Mesendoderm (in vitro differentiated cells): ENCODE results near the gene ALKBH6.

Experiments
- DNase-seq: peaks from one replicate; pipeline ENCODE4 v3.0.0; 2013
- H2AK5ac ChIP-seq: 2 replicates; pipeline ENCODE4 v1.6.1; 2013; ENCODE audit warnings: low read length, inconsistent platforms
- H2BK120ac ChIP-seq: 2 replicates; pipeline ENCODE4 v1.6.1; 2013; ENCODE audit warnings: low read depth, mild to moderate bottlenecking, low read length, moderate library complexity, mixed read lengths
- H2BK15ac ChIP-seq: replicated peaks from 2 replicates; pipeline ENCODE4 v1.6.1; 2013; ENCODE audit warnings: low read depth, mild to moderate bottlenecking, moderate library complexity
- H2BK5ac ChIP-seq: 2 replicates; pipeline ENCODE4 v1.6.1; 2013; ENCODE audit warnings: low read length, inconsistent platforms
- H3K18ac ChIP-seq: 2 replicates; pipeline ENCODE4 v1.6.1; 2013; ENCODE audit warnings: mild to moderate bottlenecking, low read length, mixed read lengths
- H3K23ac ChIP-seq: one replicate; pipeline ENCODE4 v1.6.1; 2013; ENCODE audit warnings: low read length
- H3K27ac ChIP-seq: 2 replicates; pipeline ENCODE4 v1.5.1; 2013; ENCODE audit warnings: low read depth, mild to moderate bottlenecking, inconsistent platforms, low read length, moderate library complexity
- H3K27me3 ChIP-seq: 2 replicates; pipeline ENCODE4 v1.6.1; 2013; ENCODE audit warnings: low read length, control low read depth, mild to moderate bottlenecking, inconsistent platforms; ENCODE audit not compliant: insufficient read depth, poor library complexity
- H3K36me3 ChIP-seq: 2 replicates; pipeline ENCODE4 v1.6.1; 2013; ENCODE audit warnings: low read length, inconsistent platforms; ENCODE audit not compliant: control insufficient read depth, insufficient read depth
- H3K4ac ChIP-seq: one replicate; pipeline ENCODE4 v1.6.1; 2013; ENCODE audit warnings: low read depth, mild to moderate bottlenecking, low read length, moderate library complexity
- H3K4me1 ChIP-seq: 2 replicates; pipeline ENCODE4 v1.6.1; 2013; ENCODE audit warnings: low read depth, low read length, inconsistent platforms; ENCODE audit not compliant: control insufficient read depth
- H3K4me2 ChIP-seq: 2 replicates; pipeline ENCODE4 v1.6.1; 2013; ENCODE audit warnings: low read length
- H3K4me3 ChIP-seq: 2 replicates; pipeline ENCODE4 v1.5.1; 2013; ENCODE audit warnings: mild to moderate bottlenecking, low read length
- H3K56ac ChIP-seq: one replicate; pipeline ENCODE4 v1.6.1; 2013; ENCODE audit warnings: low read length
- H3K79me1 ChIP-seq: 2 replicates; pipeline ENCODE4 v1.6.1; 2013; ENCODE audit warnings: low read length, inconsistent platforms
- H3K79me2 ChIP-seq: 2 replicates; pipeline ENCODE4 v1.6.1; 2013; ENCODE audit warnings: mild to moderate bottlenecking, low read length; ENCODE audit not compliant: control insufficient read depth, insufficient read depth
- H3K9ac ChIP-seq: 2 replicates; pipeline ENCODE4 v1.6.1; 2013; ENCODE audit warnings: low read length, inconsistent platforms
- H4K5ac ChIP-seq: one replicate; pipeline ENCODE4 v1.6.1; 2013; ENCODE audit warnings: low read length
- H4K8ac ChIP-seq: one replicate; pipeline ENCODE4 v1.6.1; 2013; ENCODE audit warnings: low read depth, mild to moderate bottlenecking, control low read depth, low read length, moderate library complexity
- whole genome bisulfite sequencing: extraction: QIAGEN DNeasy Blood & Tissue Kit; methylation state at CpG from one replicate; pipeline ENCODE4 v1.1.7; 2013; ENCODE audit warnings: low lambda C conversion rate, missing lambda C conversion rate; ENCODE audit not compliant: insufficient coverage; ENCODE audit errors: extremely low coverage; 5-methylcytosine and 5-hydroxymethylcytosine counted together

ALKBH6 gene

DNA sequence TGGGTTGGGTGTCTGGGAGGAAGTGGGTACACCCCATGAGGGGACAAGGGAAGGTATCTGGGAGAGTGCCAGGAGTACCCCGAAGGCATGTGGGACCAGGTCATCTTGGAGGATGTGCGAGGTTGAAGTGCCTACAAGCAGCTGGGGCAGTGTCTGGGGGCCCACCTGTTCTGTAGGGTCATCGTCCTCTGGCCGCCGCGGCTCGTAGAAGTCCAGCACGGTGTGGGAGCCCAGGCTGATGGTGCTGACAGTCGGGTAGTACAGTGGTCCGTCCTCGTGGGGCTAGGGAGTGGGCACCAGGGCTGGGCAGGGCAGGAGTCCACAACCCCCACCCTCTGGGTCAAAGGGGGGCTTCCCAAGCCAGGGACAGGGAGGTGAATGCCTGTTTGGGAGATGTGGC lies 3.6 kb downstream of the ALKBH6 start:
- Histone ChIP-seq H3K79me2 (peaks cover 5% of the 10 kb centered on the region), H3K18ac (no peak overlapping the region), H3K27me3 (no peaks in the 10 kb centered on the region), H2BK5ac (no peak overlapping the region), H3K9ac (no peak overlapping the region), H3K4me1 (peaks cover 3% of the 10 kb centered on the region), H4K8ac (no peak overlapping the region), H3K4ac (no peak overlapping the region), H3K56ac (no peak overlapping the region), H3K27ac (no peak overlapping the region), H2AK5ac (no peak overlapping the region), H2BK15ac (no peak overlapping the region), H3K36me3 (no peaks in the 10 kb centered on the region), H3K4me2 (no peak overlapping the region), H3K79me1 (peaks cover 14% of the 10 kb centered on the region), H3K23ac (no peak overlapping the region), H2BK120ac (no peak overlapping the region), H3K4me3 (no peak overlapping the region), H4K5ac (no peak overlapping the region)
- no peak for DNase-seq
- WGBS: no CpG with 5 or more reads among the region's 11 CpGs

DNA sequence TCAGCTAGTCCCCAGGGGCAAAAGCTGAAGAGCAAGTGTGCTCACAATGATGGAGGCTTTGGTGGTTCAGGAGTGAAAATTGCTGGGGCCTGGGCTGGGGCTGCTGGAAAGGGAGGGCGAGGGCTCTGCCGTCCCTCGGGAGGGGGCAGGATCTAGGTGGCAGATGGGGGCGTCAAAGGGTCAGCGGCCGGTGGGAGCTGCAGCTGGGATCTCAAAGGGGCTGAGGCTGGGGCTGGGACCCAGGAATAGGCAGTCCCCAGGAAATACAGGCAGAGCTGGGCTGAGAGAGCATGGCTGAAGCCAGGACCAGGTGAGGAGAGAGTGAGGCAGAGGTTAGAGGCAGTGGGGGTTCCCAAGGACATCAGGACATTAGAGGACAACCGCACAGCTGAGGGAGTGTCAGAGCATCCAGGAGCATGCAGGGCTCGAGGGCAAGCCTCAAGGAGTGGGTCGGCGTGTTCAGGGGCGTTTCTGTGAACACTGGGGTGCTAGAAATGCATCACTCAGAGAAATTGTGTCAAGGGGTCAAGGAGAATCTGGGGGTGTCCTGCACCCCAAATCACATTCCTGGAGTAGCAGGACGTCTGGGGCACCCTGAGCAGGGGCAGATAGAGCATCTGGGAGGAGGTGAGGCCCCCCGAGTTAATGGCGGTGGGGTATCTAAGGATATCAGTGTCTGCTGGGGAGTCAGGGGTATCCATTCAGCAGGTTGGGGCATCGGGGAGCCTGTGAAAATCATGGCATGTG lies 4.2 kb downstream of the ALKBH6 start:
- peak overlapping the region; percentile 89 for H3K56ac ChIP-seq
- no peaks in the 10 kb centered on the region for H3K27me3 ChIP-seq
- no peak overlapping the region for H2BK120ac ChIP-seq
- H3K79me2 ChIP-seq: peaks cover 5% of the 10 kb centered on the region
- no peak overlapping the region for H2BK5ac ChIP-seq
- peak overlapping the region; percentile 58 for H3K4me2 ChIP-seq
- DNase-seq: no peak
- no peak overlapping the region for H3K27ac ChIP-seq
- no peak overlapping the region for H3K23ac ChIP-seq
- no peak overlapping the region for H3K4ac ChIP-seq
- H3K4me1 ChIP-seq: peaks cover 3% of the 10 kb centered on the region
- H4K8ac ChIP-seq: no peak overlapping the region
- H3K79me1 ChIP-seq: peaks cover 12% of the 10 kb centered on the region
- no peak overlapping the region for H3K18ac ChIP-seq
- H2BK15ac ChIP-seq: no peak overlapping the region
- no peaks in the 10 kb centered on the region for H3K36me3 ChIP-seq
- peak overlapping the region; percentile 72 for H3K9ac ChIP-seq
- H3K4me3 ChIP-seq: no peak overlapping the region
- WGBS: no CpG with 5 or more reads among the region's 15 CpGs
- H4K5ac ChIP-seq: no peak overlapping the region
- H2AK5ac ChIP-seq: peak overlapping the region; percentile 3

- H2BK120ac ChIP-seq: no peak overlapping the region
- H3K27me3 ChIP-seq: no peaks in the 10 kb centered on the region
- H3K4me2 ChIP-seq: peak overlapping the region; percentile 58
- peak overlapping the region; percentile 35 for H3K23ac ChIP-seq
- no peak overlapping the region for H2AK5ac ChIP-seq
- peaks cover 3% of the 10 kb centered on the region for H3K4me1 ChIP-seq
- peak overlapping the region; percentile 72 for H3K9ac ChIP-seq
- peak overlapping the region; percentile 41 for H3K4ac ChIP-seq
- no peak overlapping the region for H4K8ac ChIP-seq
- H3K18ac ChIP-seq: peak overlapping the region; percentile 35
- no CpG with 5 or more reads among the region's 50 CpGs for WGBS
- H3K79me2 ChIP-seq: peaks cover 5% of the 10 kb centered on the region
- DNase-seq: peak; percentile 58
- no peak overlapping the region for H3K27ac ChIP-seq
- H2BK15ac ChIP-seq: no peak overlapping the region
- H2BK5ac ChIP-seq: no peak overlapping the region
- peaks cover 12% of the 10 kb centered on the region for H3K79me1 ChIP-seq
- H3K4me3 ChIP-seq: peak overlapping the region; percentile 29
- H4K5ac ChIP-seq: no peak overlapping the region
- no peaks in the 10 kb centered on the region for H3K36me3 ChIP-seq
- peak overlapping the region; percentile 89 for H3K56ac ChIP-seq
These were observed 4.8 kb downstream of the ALKBH6 start for GRCh38 chr19:36009220-36009619.

GRCh38 chr19:36008336-36008978 lies 5.6 kb downstream of the ALKBH6 start, which contains the start of gene SYNE4:
Gene SYNE4 (minus strand): TSS chr19:36008813. CDS start chr19:36008681, 132 bp downstream.
- DNase-seq: peak; percentile 93
- Histone ChIP-seq H3K27ac (no peak within 1 kb of the TSS), H3K79me2 (peaks cover 5% of the 10 kb centered on the region)

GRCh38 chr19:36006955-36007354 lies 7.1 kb downstream of the ALKBH6 start:
- no peak overlapping the region for H4K8ac ChIP-seq
- H3K27ac ChIP-seq: no peak overlapping the region
- H2AK5ac ChIP-seq: no peak overlapping the region
- no peaks in the 10 kb centered on the region for H3K27me3 ChIP-seq
- no peak overlapping the region for H3K9ac ChIP-seq
- peaks cover 3% of the 10 kb centered on the region for H3K79me2 ChIP-seq
- H3K23ac ChIP-seq: no peak overlapping the region
- no peak overlapping the region for H3K4me3 ChIP-seq
- H3K4me1 ChIP-seq: no peaks in the 10 kb centered on the region
- DNase-seq: no peak
- no peak overlapping the region for H2BK5ac ChIP-seq
- H4K5ac ChIP-seq: no peak overlapping the region
- peaks cover 3% of the 10 kb centered on the region for H3K79me1 ChIP-seq
- no peak overlapping the region for H3K56ac ChIP-seq
- H3K18ac ChIP-seq: no peak overlapping the region
- H3K4ac ChIP-seq: no peak overlapping the region
- H2BK15ac ChIP-seq: no peak overlapping the region
- H3K36me3 ChIP-seq: no peaks in the 10 kb centered on the region
- WGBS: no CpG with 5 or more reads among the region's 5 CpGs
- no peak overlapping the region for H3K4me2 ChIP-seq
- H2BK120ac ChIP-seq: no peak overlapping the region

More at GRCh38 chr19:36008336-36008978, 5.6 kb downstream of the ALKBH6 start, which contains the start of gene SYNE4:
- H3K4me1 ChIP-seq: peaks cover 3% of the 10 kb centered on the region
- no CpG with 5 or more reads among the region's 19 CpGs for WGBS
- no peak within 1 kb of the TSS for H4K8ac ChIP-seq
- H2BK5ac ChIP-seq: peak within 1 kb of the TSS; percentile 77
- H3K23ac ChIP-seq: peak within 1 kb of the TSS; percentile 92
- peak within 1 kb of the TSS; percentile 29 for H3K4me3 ChIP-seq
- peak within 1 kb of the TSS; percentile 97 for H2AK5ac ChIP-seq
- H3K9ac ChIP-seq: peak within 1 kb of the TSS; percentile 91
- H2BK120ac ChIP-seq: no peak within 1 kb of the TSS
- peak within 1 kb of the TSS; percentile 96 for H3K56ac ChIP-seq
- peak within 1 kb of the TSS; percentile 58 for H3K4me2 ChIP-seq
- H3K36me3 ChIP-seq: no peaks in the 10 kb centered on the region
- peak within 1 kb of the TSS; percentile 89 for H3K18ac ChIP-seq
- H3K4ac ChIP-seq: peak within 1 kb of the TSS; percentile 71
- no peak within 1 kb of the TSS for H2BK15ac ChIP-seq
- no peak within 1 kb of the TSS for H4K5ac ChIP-seq
- no peaks in the 10 kb centered on the region for H3K27me3 ChIP-seq
- H3K79me1 ChIP-seq: peaks cover 10% of the 10 kb centered on the region
